ENCODE measurements around the gene RNPC3.

DNA sequence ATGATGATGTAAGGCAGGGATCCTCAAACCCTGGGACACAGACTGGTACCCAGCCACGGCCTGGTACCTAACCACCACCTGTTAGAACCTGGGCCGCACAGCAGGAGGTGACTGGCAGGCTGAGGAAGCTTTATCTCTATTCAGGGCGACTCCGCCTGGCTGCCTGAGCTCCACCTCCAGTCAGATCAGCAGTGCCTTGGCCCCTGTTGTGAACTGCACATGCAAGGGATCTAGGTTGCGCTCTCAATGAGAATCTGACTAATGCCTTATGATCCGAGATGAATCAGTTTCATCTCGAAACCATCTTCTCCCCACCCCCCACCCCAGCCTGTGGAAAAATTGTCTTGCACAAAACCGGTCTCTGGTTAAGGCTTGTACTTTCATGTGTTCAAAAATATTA, 4.2 kb downstream of the RNPC3 start:
- TF ChIP-seq, protein P1, sequence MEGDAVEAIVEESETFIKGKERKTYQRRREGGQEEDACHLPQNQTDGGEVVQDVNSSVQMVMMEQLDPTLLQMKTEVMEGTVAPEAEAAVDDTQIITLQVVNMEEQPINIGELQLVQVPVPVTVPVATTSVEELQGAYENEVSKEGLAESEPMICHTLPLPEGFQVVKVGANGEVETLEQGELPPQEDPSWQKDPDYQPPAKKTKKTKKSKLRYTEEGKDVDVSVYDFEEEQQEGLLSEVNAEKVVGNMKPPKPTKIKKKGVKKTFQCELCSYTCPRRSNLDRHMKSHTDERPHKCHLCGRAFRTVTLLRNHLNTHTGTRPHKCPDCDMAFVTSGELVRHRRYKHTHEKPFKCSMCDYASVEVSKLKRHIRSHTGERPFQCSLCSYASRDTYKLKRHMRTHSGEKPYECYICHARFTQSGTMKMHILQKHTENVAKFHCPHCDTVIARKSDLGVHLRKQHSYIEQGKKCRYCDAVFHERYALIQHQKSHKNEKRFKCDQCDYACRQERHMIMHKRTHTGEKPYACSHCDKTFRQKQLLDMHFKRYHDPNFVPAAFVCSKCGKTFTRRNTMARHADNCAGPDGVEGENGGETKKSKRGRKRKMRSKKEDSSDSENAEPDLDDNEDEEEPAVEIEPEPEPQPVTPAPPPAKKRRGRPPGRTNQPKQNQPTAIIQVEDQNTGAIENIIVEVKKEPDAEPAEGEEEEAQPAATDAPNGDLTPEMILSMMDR (IDR thresholded peaks at IDR 0.05), result no peak
- TF ChIP-seq EZH2 (IDR thresholded peaks at IDR 0.05), result no peak

Data from neural progenitor cell (in vitro differentiated cells).